K562 (cell line): ENCODE results near the gene PHPT1. TPM values are rescaled to one million over a fixed set of nuclear protein-coding genes. Genes with fewer than 3 reads are reported as not detected.

Experiments
- ATAC-seq: fragments of 200-7000 bp; cut with Tn5 transposase; 3 replicates; pipeline ENCODE4 v1.9.1; 2020; ENCODE audit warnings: moderate library complexity
- BruUV-seq: library from RNA; stranded (reverse); fragments of 400-500 nt; replicated peaks from 2 replicates; lab custom pipeline; 2021; lab: Mats Ljungman, UMichigan
- CTCF ChIA-PET: fragments of 300-600 bp; formaldehyde crosslinking; extraction: SDS; loops from one replicate; lab custom pipeline; 2021; ENCODE audit warnings: low intra/inter-chr PET ratio; lab: Yijun Ruan, JAX
- POLR2A ChIA-PET: fragments of 300-600, 350-650 bp; sonication (Branson Sonifier 250); formaldehyde crosslinking; extraction: SDS; loops from one replicate; lab custom pipeline; 2021; ENCODE audit warnings: antibody characterized with exemption, inconsistent platforms; lab: Yijun Ruan, JAX
- DNase-seq, 4 experiments: peaks; one replicate each; pipeline versions ENCODE4 v3.0.0 to v3.0.0-alpha.2; 2011 to 2018; ENCODE audit warnings: low spot score in 3 of 4, mixed read lengths in 3 of 4; ENCODE audit errors: extremely low read depth in 1 of 4
- FAIRE-seq: peaks from 2 replicates; lab custom pipeline; 2011; peaks lifted over from hg19 to GRCh38; lab: Jason Lieb, UNC
- H2AFZ ChIP-seq: 2 replicates; pipeline ENCODE4 v1.6.0; 2011; ENCODE audit warnings: low read depth, low read length, control low read depth, inconsistent platforms
- H3K27ac ChIP-seq: fragments of 200-600 bp; 3 replicates; pipeline ENCODE4 v1.8.0; 2011; ENCODE audit warnings: low read depth, mild to moderate bottlenecking, control low read depth, inconsistent platforms, low read length, moderate library complexity, mixed read lengths; ENCODE audit errors: extremely low read depth
- H3K27me3 ChIP-seq, 2 experiments: fragments of 300-600 bp in 1 of 2; 2 replicates in 1 of 2; 3 replicates in 1 of 2; pipeline versions ENCODE4 v1.6.0 to v1.8.0; 2011; ENCODE audit warnings: inconsistent platforms in 2 of 2, low read length in 2 of 2, mild to moderate bottlenecking in 1 of 2, mixed read lengths in 1 of 2, moderate library complexity in 1 of 2; ENCODE audit not compliant: control insufficient read depth in 2 of 2, insufficient read depth in 2 of 2
- H3K36me3 ChIP-seq: fragments of 300-600 bp; 3 replicates; pipeline ENCODE4 v1.8.0; 2011; ENCODE audit warnings: mild to moderate bottlenecking, low read length, inconsistent platforms; ENCODE audit not compliant: control insufficient read depth, insufficient read depth
- H3K4me1 ChIP-seq, 2 experiments: fragments of 200-600 bp in 1 of 2; replicated peaks in 1 of 2; 2 replicates in 1 of 2; 3 replicates in 1 of 2; pipeline versions ENCODE4 v1.5.1 to v1.8.0; 2011; ENCODE audit warnings: inconsistent platforms in 2 of 2, low read length in 2 of 2, mild to moderate bottlenecking in 1 of 2, mixed read lengths in 1 of 2, moderate library complexity in 1 of 2; ENCODE audit not compliant: control insufficient read depth in 2 of 2, insufficient read depth in 2 of 2
- H3K4me2 ChIP-seq: 2 replicates; pipeline ENCODE4 v1.6.1; 2011; ENCODE audit warnings: low read length, control low read depth, inconsistent platforms, mixed read lengths; ENCODE audit not compliant: insufficient read depth
- H3K4me3 ChIP-seq: fragments of 200-600 bp; sonication (generic), shearing (Covaris generic); 2 replicates; pipeline ENCODE4 v1.5.1; 2016; ENCODE audit warnings: control low read depth, inconsistent platforms
- H3K79me2 ChIP-seq: fragments of 200-600 bp; 3 replicates; pipeline ENCODE4 v1.8.0; 2011; ENCODE audit warnings: low read length, inconsistent platforms; ENCODE audit not compliant: control insufficient read depth, insufficient read depth
- H3K9ac ChIP-seq, 2 experiments: 2 replicates each; pipeline versions ENCODE4 v1.6.0 to v1.6.1; 2011; ENCODE audit warnings: low read depth in 2 of 2, low read length in 2 of 2, control low read depth in 1 of 2, inconsistent platforms in 1 of 2, mild to moderate bottlenecking in 1 of 2, mixed read lengths in 1 of 2; ENCODE audit not compliant: insufficient read depth in 1 of 2
- H3K9me1 ChIP-seq: one replicate; pipeline ENCODE4 v1.6.0; 2011; ENCODE audit warnings: inconsistent platforms, mild to moderate bottlenecking, low read length, moderate library complexity; ENCODE audit not compliant: control insufficient read depth, insufficient read depth
- H3K9me3 ChIP-seq: replicated peaks from 2 replicates; pipeline ENCODE4 v1.5.1; 2011; ENCODE audit warnings: low read depth, low read length, inconsistent platforms; ENCODE audit not compliant: control insufficient read depth, insufficient read depth
- H4K20me1 ChIP-seq: replicated peaks from 2 replicates; pipeline ENCODE4 v1.6.1; 2011; ENCODE audit warnings: low read length, inconsistent platforms, mixed read lengths; ENCODE audit not compliant: control insufficient read depth, insufficient read depth
- POLR2G ChIP-seq: fragments of 200-400 bp; formaldehyde crosslinking; IDR thresholded peaks from 2 replicates; pipeline ENCODE4 v1.6.1; 2017; ENCODE audit warnings: low read depth, mild to moderate bottlenecking, antibody characterized with exemption, low read length, moderate library complexity
- ZSCAN29 ChIP-seq: fragments of 450-650 bp; IDR thresholded peaks from 2 replicates; pipeline ENCODE4 v1.6.1; 2017
- WGBS: fragments of 100-300 bp; shearing (Covaris generic); methylation state at CpG from one replicate; pipeline ENCODE4 v1.1.6; 2016; ENCODE audit warnings: low coverage, mixed read lengths; ENCODE audit not compliant: insufficient coverage; ENCODE audit errors: missing lambda C conversion rate; 5-methylcytosine and 5-hydroxymethylcytosine counted together
- in situ Hi-C: fragments of 300-500 bp; cut with MboI; formaldehyde crosslinking; loops from 4 replicates; pipeline ENCODE4 v1.15.0; 2018; ENCODE audit warnings: inconsistent platforms, mixed read lengths
- intact Hi-C: fragments of 100-400 bp; cut with micrococcal nuclease; formaldehyde crosslinking; loops from 2 replicates; pipeline ENCODE4 v1.14.2; 2022
- polyA plus RNA-seq, 8 experiments: library from polyadenylated mRNA; depleted of rRNA in 4 of 8; stranded (reverse) in 5 of 8; unstranded in 3 of 8; fragments of >200 nt; fragmentation: Nextera tagmentation in 2 of 8; fragmentation: Illumina TruSeq in 1 of 8; extraction: Ambion mirVana in 2 of 8; extraction: Trizol in 1 of 8; gene quantifications; 2 replicates each; pipeline versions ENCODE4 v1.2.1 to v1.2.3, GENCODE V29; 2011 to 2014; ENCODE audit warnings: inconsistent platforms in 1 of 8, missing spikeins in 1 of 8
- total RNA-seq, 7 experiments: library from RNA; depleted of rRNA in 6 of 7; stranded (reverse); fragments of >200 nt in 6 of 7; fragmentation: Illumina TruSeq in 2 of 7; extraction: Trizol in 2 of 7; gene quantifications; 2 replicates each; pipeline versions ENCODE4 v1.2.1 to v1.2.3, GENCODE V29; 2011 to 2021; ENCODE audit warnings: low replicate concordance in 1 of 7
- TF ChIP-seq, protein P1 (sequence below): fragments of 250-450 bp; sonication (Bioruptor Pico); IDR thresholded peaks from 2 replicates; pipeline ENCODE4 v1.4.0; 2020; ENCODE audit warnings: mild to moderate bottlenecking
- TF ChIP-seq, protein P2 (sequence below): sonication (generic); formaldehyde crosslinking; IDR thresholded peaks from 2 replicates; pipeline ENCODE4 v1.8.1; 2023; ENCODE audit warnings: mild to moderate bottlenecking, missing genetic modification reagents

Gene PHPT1
- total and polyA plus RNA-seq, 9 of the 15 experiments (the other 6 are each of a cell fraction or from before 2014, with no cell fraction given), result 20.9 to 166 (median 129) TPM

- ATAC-seq (no peak), FAIRE-seq (peak; percentile 6), DNase-seq (peak in 2 of 4 experiments; percentile 53 to 56)
- no peaks in the 10 kb centered on the region; the same call in 1 of the 2 replicates for H4K20me1 ChIP-seq
- H3K79me2 ChIP-seq, result peaks cover 58% of the 10 kb centered on the region
- peaks cover 69% of the 10 kb centered on the region; the same call in 2 of the 3 replicates for H3K36me3 ChIP-seq
- H3K4me3 ChIP-seq, result no peak overlapping the region
- ChIA-PET CTCF (no interaction called here), POLR2A (interaction anchor here (1.0 to 2.7 kb wide), 4 partner anchors 9 to 19 kb away, joined by 3 to 16 read pairs (median 4); no protein-coding TSS in a partner anchor)
- H3K4me2 ChIP-seq, result no peak overlapping the region
- no TSS peak for BruUV-seq
- peaks cover 0 to 25% of the 10 kb centered on the region in 2 experiments; a peak in 2 of 5 replicates for H3K4me1 ChIP-seq
- H3K27me3 ChIP-seq, result no peaks in the 10 kb centered on the region
- in situ Hi-C loops (no loop called here), intact Hi-C loops (no loop called here)
- H3K9ac ChIP-seq, result no peak overlapping the region
- H3K9me1 ChIP-seq, result no peaks in the 10 kb centered on the region
- 97% methylated on average over 21 of the region's 83 CpGs for WGBS
- TF ChIP-seq ZSCAN29, result no peak
- peak; percentile 55 for TF ChIP-seq POLR2G
- TF ChIP-seq, protein P1, sequence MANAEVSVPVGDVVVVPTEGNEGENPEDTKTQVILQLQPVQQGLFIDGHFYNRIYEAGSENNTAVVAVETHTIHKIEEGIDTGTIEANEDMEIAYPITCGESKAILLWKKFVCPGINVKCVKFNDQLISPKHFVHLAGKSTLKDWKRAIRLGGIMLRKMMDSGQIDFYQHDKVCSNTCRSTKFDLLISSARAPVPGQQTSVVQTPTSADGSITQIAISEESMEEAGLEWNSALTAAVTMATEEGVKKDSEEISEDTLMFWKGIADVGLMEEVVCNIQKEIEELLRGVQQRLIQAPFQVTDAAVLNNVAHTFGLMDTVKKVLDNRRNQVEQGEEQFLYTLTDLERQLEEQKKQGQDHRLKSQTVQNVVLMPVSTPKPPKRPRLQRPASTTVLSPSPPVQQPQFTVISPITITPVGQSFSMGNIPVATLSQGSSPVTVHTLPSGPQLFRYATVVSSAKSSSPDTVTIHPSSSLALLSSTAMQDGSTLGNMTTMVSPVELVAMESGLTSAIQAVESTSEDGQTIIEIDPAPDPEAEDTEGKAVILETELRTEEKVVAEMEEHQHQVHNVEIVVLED (CRISPR knock-in tag), result no peak
- TF ChIP-seq, protein P2, sequence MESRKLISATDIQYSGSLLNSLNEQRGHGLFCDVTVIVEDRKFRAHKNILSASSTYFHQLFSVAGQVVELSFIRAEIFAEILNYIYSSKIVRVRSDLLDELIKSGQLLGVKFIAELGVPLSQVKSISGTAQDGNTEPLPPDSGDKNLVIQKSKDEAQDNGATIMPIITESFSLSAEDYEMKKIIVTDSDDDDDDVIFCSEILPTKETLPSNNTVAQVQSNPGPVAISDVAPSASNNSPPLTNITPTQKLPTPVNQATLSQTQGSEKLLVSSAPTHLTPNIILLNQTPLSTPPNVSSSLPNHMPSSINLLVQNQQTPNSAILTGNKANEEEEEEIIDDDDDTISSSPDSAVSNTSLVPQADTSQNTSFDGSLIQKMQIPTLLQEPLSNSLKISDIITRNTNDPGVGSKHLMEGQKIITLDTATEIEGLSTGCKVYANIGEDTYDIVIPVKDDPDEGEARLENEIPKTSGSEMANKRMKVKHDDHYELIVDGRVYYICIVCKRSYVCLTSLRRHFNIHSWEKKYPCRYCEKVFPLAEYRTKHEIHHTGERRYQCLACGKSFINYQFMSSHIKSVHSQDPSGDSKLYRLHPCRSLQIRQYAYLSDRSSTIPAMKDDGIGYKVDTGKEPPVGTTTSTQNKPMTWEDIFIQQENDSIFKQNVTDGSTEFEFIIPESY, result peak; percentile 87
- no peak overlapping the region for H3K27ac ChIP-seq
- H2AFZ ChIP-seq, result no peak overlapping the region
- H3K9me3 ChIP-seq, result no peaks in the 10 kb centered on the region
Observed at GRCh38 chr9:136820971-136821825, 28.0 kb upstream of the PHPT1 start.
